Muscle layer of duodenum (tissue), 2 donors: Measurements from ENCODE around the gene PSMA3.

Source experiments
- H3K27ac ChIP-seq: one replicate; pipeline ENCODE4 v1.7.0; 2013; ENCODE audit warnings: mild to moderate bottlenecking, low read length
- H3K27me3 ChIP-seq: one replicate; pipeline ENCODE4 v1.7.0; 2013; ENCODE audit warnings: low read depth, mild to moderate bottlenecking, control low read depth, low read length
- H3K36me3 ChIP-seq, 2 donors: one replicate each; pipeline ENCODE4 v1.7.0; 2013; ENCODE audit warnings: low read length in 2 of 2, control low read depth in 1 of 2, mild to moderate bottlenecking in 1 of 2; ENCODE audit not compliant: insufficient read depth in 2 of 2, control insufficient read depth in 1 of 2
- H3K4me1 ChIP-seq, 2 donors: one replicate each; pipeline ENCODE4 v1.7.0; 2013; ENCODE audit warnings: low read length in 2 of 2, mild to moderate bottlenecking in 2 of 2, control low read depth in 1 of 2, moderate library complexity in 1 of 2; ENCODE audit not compliant: insufficient read depth in 2 of 2, control insufficient read depth in 1 of 2
- H3K4me3 ChIP-seq, 2 donors: one replicate each; pipeline ENCODE4 v1.7.0; 2013; ENCODE audit warnings: low read length in 2 of 2, low read depth in 1 of 2, mild to moderate bottlenecking in 1 of 2
- H3K9me3 ChIP-seq, 2 donors: one replicate each; pipeline ENCODE4 v1.7.0; 2013; ENCODE audit warnings: low read length in 2 of 2, control low read depth in 1 of 2, mild to moderate bottlenecking in 1 of 2; ENCODE audit not compliant: control insufficient read depth in 1 of 2
- donor health status: healthy.

PSMA3 gene

DNA sequence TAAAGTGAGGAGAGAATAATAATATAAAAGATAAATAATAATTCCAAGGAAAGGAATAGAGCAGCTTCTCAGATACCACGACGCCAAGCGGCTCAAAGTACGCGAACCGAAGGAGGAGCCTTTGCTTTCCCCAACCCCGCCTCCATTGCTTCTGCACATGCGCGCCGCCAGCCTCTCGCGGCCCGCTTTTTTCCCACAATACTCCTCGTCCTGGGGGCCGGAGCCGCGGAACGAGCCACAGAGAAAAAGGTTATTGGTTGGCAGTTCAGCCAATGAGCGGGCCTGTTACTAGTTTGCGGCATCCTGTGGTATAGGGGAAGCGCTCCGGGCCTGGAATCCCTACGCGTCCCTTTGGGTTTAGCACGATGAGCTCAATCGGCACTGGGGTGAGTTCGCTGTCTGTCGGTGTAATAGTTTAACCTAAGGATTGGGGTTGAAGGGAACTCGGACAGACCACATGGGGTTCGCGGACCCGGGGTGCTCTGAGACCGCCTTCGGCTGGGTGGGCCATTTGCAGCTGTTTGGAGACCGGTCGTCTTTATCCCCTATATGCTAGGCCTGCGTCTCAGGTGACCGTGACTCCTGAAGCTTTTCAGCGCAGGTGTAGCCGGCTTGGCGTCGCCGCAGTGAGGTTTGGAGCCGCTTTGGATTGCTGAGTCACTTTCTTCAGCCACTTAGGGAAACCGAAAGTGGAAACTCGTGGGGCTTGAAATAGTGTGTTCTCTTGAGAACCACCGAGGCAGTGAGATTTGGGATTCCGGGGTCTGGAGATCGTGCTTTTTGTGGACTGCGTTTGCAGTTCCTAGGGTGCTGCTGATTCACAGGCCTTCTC, at the start of gene PSMA3:
TSS of gene PSMA3 (plus strand) at position 288 of the 832 bp plus-strand sequence. CDS start at position 366, 78 bp downstream.
- Histone ChIP-seq H3K36me3 (peaks cover 0 to 13% of the 10 kb centered on the region in 2 donors), H3K4me1 (peaks cover 0 to 23% of the 10 kb centered on the region in 2 donors), H3K4me3 (peak within 1 kb of the TSS; percentile 75 to 93), H3K27me3 (no peaks in the 10 kb centered on the region), H3K9me3 (no peaks in the 10 kb centered on the region), H3K27ac (peak within 1 kb of the TSS; percentile 99)

GRCh38 chr14:58196198-58196597, 48.4 kb upstream of the PSMA3 start:
- Histone ChIP-seq H3K27ac (no peak overlapping the region), H3K36me3 (no peaks in the 10 kb centered on the region), H3K27me3 (no peaks in the 10 kb centered on the region), H3K4me3 (no peak overlapping the region), H3K9me3 (no peaks in the 10 kb centered on the region), H3K4me1 (peaks cover 0 to 5% of the 10 kb centered on the region in 2 donors)

GRCh38 chr14:58198086-58198485, 46.6 kb upstream of the PSMA3 start:
- H3K4me1 ChIP-seq: peaks cover 0 to 14% of the 10 kb centered on the region in 2 donors
- H3K36me3 ChIP-seq: no peaks in the 10 kb centered on the region
- no peak overlapping the region for H3K4me3 ChIP-seq
- no peaks in the 10 kb centered on the region for H3K9me3 ChIP-seq
- no peaks in the 10 kb centered on the region for H3K27me3 ChIP-seq
- no peak overlapping the region for H3K27ac ChIP-seq

- peaks cover 0 to 14% of the 10 kb centered on the region in 2 donors for H3K4me1 ChIP-seq
- H3K36me3 ChIP-seq: peaks cover 0 to 7% of the 10 kb centered on the region in 2 donors
- H3K27ac ChIP-seq: peak within 1 kb of the TSS; percentile 83
Observed at GRCh38 chr14:58199726-58200479, 44.7 kb upstream of the PSMA3 start, which contains the start of gene ACTR10. Gene ACTR10, plus strand, starts transcription at chr14:58200149. Its CDS starts 69 bp downstream, at chr14:58200218.

DNA sequence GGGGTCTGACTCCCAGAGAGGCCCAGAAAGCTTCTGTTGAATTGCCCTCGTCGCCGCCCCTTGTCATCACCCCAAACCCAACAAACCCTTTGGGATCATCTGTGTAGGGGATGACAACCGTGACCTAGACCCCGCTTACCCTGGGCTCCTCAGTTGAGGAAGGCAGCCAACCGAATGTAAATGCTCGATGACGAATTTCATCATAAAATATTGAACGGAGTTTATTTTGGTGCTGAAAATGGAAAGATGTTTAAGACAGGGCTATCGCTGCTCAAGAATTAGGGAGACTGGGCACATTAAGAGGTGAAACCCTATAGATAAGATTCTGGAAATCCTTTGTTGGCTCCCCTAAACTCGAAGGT, 44.2 kb upstream of the PSMA3 start:
- Histone ChIP-seq H3K36me3 (peaks cover 0 to 7% of the 10 kb centered on the region in 2 donors), H3K4me3 (peak overlapping the region; percentile 88 to 97), H3K4me1 (peaks cover 0 to 14% of the 10 kb centered on the region in 2 donors), H3K27me3 (no peaks in the 10 kb centered on the region), H3K27ac (peak overlapping the region; percentile 83), H3K9me3 (no peaks in the 10 kb centered on the region)

More at GRCh38 chr14:58199726-58200479, 44.7 kb upstream of the PSMA3 start, which contains the start of gene ACTR10:
- Histone ChIP-seq H3K9me3 (no peaks in the 10 kb centered on the region), H3K4me3 (peak within 1 kb of the TSS; percentile 88 to 97), H3K27me3 (no peaks in the 10 kb centered on the region)

GRCh38 chr14:58200846-58201245, 43.8 kb upstream of the PSMA3 start:
- no peaks in the 10 kb centered on the region for H3K27me3 ChIP-seq
- peaks cover 0 to 7% of the 10 kb centered on the region in 2 donors for H3K36me3 ChIP-seq
- H3K4me3 ChIP-seq: peak overlapping the region; percentile 88 to 97
- peak overlapping the region; percentile 83 for H3K27ac ChIP-seq
- peaks cover 0 to 14% of the 10 kb centered on the region in 2 donors for H3K4me1 ChIP-seq
- H3K9me3 ChIP-seq: no peaks in the 10 kb centered on the region

DNA sequence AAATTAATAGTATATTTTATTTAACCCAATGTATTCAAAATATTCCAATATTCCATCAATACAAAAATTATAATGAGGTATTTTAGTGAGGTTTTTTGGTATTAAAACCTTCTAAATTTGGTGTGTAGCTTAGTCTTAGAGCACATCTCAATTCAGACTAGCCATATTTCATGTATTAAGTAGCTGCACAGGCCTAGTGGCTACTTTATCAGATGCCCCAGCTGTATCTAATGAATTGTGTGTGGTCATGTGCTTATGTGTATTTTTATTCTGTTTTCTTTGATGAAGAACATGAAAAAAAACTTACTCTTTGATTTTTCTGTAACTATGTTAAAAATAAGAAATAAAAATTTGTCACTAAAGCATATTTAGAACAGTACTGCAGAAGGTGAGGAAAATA, 31.5 kb upstream of the PSMA3 start:
- peaks cover 46 to 66% of the 10 kb centered on the region in 2 donors for H3K36me3 ChIP-seq

GRCh38 chr14:58215191-58215914, 29.3 kb upstream of the PSMA3 start:
- Histone ChIP-seq H3K36me3 (peaks cover 37 to 51% of the 10 kb centered on the region in 2 donors), H3K27me3 (no peaks in the 10 kb centered on the region), H3K4me1 (no peaks in the 10 kb centered on the region), H3K27ac (no peak overlapping the region), H3K9me3 (no peaks in the 10 kb centered on the region), H3K4me3 (no peak overlapping the region)

More for the DNA sequence above, 31.5 kb upstream of the PSMA3 start:
- no peaks in the 10 kb centered on the region for H3K4me1 ChIP-seq
- H3K4me3 ChIP-seq: no peak overlapping the region
- no peak overlapping the region for H3K27ac ChIP-seq
- H3K27me3 ChIP-seq: no peaks in the 10 kb centered on the region
- no peaks in the 10 kb centered on the region for H3K9me3 ChIP-seq

DNA sequence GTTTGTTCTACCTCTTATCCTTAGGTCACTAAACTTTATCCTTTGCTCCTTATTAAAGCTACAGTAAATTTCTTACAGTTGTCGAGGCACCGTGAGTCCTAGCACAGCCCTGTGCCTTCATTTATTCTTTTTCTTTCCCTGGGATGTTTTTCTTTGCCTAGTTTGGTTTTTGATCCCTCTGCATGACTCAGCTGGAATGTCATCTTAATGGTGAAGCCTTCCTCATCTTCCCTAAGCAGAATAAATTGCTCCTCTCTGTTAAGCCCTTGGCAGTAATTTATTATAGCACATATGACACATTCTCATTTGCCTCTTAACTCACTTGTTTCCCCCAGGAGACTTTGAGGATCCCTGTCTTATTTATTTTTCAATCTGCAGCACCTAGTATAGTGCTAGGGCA, 28.1 kb upstream of the PSMA3 start:
- Histone ChIP-seq H3K27me3 (no peaks in the 10 kb centered on the region), H3K36me3 (peaks cover 31 to 45% of the 10 kb centered on the region in 2 donors), H3K4me1 (no peaks in the 10 kb centered on the region), H3K27ac (no peak overlapping the region), H3K4me3 (no peak overlapping the region), H3K9me3 (no peaks in the 10 kb centered on the region)

- Histone ChIP-seq H3K4me3 (no peak overlapping the region), H3K4me1 (no peaks in the 10 kb centered on the region), H3K9me3 (no peaks in the 10 kb centered on the region), H3K27me3 (no peaks in the 10 kb centered on the region), H3K36me3 (peaks cover 11 to 23% of the 10 kb centered on the region in 2 donors), H3K27ac (no peak overlapping the region)
Observed at GRCh38 chr14:58227096-58227819, 17.4 kb upstream of the PSMA3 start.
